NCI-H1417 treated with DMSO at 0.1 percent for 48 hours (cell line): Measurements from ENCODE around the gene SOX8.

Experiments
- DNase-seq: peaks from one replicate; lab custom pipeline; 2025; lab: John Stamatoyannopoulos, UW

Gene SOX8

GRCh38 chr16:988471-989353 is 7.1 kb downstream of the SOX8 start:
- no peak for DNase-seq

DNA sequence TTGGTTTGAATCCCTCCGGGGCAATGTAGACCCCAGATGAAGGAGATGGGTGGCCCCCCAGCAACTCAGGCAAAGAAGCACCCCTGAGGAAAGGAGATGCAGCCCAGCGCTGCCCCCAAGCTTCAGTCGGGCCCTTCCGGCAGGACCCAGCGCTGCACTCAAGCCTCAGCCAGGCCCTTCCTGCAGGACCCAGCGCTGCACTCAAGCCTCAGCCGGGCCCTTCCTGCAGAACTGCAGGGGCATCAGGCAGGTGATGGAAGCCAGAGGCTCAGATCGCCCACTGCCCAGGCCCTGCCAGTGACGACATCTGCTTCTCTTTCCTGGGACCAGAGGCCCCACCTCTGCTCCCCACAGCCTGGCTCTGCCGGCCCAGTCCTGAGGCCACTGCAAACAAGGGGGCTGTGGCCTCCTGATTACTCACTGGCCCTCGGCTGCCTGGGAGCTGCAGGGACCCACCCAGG is 7.8 kb downstream of the SOX8 start:
- no peak for DNase-seq

DNA sequence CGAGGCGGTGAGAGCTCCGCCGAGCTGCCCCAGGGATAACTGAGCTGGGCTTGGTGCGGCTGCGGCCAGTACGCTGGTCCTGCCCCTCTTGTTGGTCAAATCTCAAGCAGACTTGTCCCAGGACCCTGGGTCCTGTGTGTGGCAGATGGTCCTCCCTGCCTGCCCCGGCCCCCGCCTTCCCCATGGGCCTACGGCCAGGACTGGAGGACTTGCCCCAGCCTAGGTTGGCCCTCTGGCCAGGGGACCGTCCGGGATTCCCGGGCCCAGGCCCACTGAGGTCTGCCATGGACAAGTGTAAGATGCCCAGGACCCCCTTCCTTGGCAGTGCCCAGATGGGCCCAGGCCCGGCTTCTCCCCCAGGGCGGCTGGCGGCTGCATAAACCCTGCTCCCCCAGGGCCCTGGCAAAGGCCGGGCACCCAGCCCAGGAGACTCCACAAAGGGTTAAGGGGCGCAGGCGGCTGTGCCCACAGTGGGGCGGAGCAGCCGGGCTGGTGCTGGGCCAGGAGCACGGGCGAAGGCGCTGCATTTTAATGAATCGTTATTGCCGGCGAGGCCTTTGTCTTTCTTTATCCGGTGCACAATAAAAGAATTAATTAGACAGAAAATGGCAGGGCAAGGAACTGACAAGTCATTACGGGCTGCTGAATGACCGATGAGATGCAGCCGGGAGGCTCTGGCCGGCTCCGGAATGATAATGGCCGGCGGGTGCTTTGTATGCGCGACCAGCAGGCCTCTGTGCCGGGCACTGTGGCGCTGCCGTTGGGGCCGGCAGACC is 9.1 kb downstream of the SOX8 start:
- no peak for DNase-seq

- no peak for DNase-seq
These were observed 9.8 kb downstream of the SOX8 start for GRCh38 chr16:991345-991744.

- DNase-seq: no peak
These were observed 10.2 kb downstream of the SOX8 start for GRCh38 chr16:991773-992172.

GRCh38 chr16:993731-994130 is 12.2 kb downstream of the SOX8 start:
- DNase-seq: no peak

GRCh38 chr16:995087-995486 is 13.5 kb downstream of the SOX8 start:
- DNase-seq: no peak

GRCh38 chr16:995783-996182 is 14.2 kb downstream of the SOX8 start:
- no peak for DNase-seq

DNA sequence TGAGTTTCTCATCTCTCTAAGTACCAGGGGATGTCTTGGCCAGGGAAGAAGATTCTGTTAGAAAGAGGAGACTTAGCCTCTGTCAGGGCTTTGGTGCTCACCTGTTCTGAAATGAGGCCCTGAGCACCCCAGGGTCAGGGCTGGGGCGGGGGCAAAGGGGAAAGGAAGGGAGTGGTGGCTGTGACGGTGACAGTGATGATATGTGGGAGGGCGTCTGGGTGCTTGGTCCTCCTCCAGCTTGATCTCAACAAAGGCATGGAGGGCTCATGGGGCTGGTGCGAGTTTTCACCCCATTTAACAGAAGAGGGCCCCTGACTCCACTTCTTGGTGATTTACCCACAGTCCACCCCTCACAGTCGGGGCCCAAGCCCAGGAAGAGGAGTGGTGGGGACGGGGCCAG is 15.1 kb downstream of the SOX8 start:
- no peak for DNase-seq

DNA sequence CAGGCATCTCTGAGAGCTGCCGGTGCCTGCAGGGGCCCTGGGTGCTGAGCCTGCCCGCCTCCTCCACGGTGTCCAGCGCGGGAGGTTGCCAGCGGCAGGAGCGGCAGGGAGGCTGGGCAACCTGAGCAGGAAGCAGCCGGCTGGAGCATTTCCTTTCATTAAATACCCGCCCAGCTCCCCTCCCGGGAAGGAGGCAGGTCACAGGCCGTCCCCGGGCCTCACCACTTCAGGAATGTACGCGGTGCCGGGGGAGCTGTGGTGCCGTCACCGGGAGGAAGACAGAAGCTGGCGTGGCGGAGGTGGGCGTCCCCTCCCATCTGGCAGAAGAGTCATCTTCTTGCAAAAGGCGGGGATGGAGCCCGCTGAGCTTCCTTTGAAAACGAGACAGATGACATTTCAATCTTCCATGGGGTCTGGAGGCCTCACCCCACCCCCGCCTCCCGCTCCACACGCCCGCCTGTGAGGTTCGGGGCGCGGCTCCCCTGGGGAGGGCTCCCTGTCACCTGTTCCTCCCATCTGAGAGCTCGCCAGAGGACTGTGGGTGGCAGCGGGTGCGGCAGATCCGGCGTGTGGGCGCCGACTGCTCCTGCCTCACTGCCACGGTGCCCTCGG is 16.0 kb downstream of the SOX8 start:
- no peak for DNase-seq

DNA sequence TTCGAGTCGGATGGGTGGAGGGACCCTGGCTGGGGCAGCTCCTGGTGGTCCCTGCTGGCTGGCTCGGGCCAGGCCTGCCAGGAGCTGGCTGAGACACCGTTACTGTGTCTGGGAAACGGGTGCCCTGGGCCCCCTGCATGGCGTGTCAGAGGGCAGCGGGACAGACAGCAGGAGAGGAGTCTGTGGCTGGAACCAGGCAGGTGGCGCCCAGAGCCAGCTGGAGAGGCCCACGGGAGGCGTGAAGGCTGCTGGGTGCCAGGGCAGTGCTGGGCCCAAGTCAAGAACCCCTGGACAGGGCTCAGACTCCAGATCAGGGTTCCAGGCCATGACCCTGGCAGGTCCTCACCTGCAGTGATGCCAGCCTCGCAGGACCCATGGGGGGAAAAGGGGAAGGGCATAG is 16.6 kb downstream of the SOX8 start:
- no peak for DNase-seq

- DNase-seq: no peak
These were observed 17.0 kb downstream of the SOX8 start for GRCh38 chr16:998615-999014.

DNA sequence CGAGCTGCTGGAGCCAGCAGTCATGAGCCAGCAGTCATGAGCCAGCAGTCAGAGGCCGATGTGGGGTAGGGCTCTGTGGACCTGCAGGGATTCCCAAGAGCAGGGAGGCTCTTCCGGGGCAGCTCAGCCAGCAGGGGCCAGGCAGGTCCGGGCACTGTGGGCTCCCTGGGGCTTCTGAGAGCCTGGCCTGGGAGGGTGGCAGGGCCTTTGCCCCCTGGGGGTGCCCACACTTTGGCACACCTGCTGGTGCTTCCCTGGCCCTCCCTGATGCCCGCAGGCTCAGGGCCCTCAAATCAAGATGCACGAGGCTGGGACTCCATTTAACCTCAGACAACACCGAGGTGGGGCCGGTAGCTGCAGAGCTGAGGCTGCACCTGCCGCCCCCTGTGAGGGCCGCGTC is 18.1 kb downstream of the SOX8 start:
- DNase-seq: no peak

DNA sequence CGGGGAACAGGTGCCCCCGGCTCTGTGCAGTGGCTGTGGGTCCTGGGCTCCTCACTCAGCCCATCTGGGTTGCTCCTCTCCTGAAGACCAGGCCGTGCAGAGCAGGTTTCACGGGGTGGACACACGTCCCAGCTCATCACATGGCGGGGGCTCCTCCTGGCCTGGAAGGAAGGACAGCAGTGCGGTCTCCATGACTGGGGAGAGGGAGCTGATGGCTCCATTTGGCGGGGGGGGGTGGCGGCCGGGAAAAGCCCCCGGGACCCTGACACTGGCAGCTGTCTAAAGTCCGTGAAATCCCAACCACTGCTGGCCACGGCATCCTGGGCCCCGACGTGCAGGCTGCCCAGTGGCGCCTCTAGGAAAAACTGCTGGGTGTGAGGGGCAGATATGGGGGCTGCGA is 19.0 kb downstream of the SOX8 start:
- DNase-seq: no peak

- DNase-seq: no peak
These were observed 19.5 kb downstream of the SOX8 start for GRCh38 chr16:1001096-1001495.

DNA sequence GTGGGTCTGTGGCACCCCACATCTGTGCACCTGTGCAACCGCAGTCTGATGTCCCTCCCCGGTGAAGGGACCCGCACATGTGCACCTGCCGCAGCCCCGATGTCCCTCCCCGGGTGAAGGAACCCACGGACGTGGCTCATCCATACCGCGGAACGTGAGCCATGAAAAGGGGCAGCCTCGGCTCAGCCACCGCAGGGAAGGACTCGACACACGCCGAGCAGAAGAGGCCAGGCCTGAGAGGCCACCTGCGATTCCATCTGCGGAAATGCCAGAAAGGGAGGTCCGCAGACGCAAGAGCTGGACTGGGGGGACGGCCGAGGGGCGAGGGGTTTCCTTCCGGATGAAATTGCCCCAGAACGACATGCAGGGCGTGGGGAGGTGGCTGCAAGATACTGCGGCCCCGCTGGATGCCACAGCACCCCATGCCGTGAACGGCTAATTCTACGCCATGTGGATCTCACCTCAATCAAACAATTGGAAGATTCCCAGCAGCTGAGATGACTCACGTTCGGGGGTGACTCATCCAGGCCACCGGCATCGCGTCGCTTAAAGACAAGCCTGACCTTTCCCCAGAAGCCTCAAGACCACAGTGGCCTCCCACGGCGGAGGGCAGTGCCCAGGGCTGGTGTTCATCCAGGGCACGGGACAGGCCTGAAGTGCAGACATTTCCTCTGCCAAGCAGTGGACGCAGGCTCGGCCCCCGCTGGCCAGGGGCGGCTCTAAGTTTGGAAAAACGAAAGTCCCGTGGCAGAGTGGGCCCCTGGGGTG is 21.0 kb downstream of the SOX8 start:
- no peak for DNase-seq

- no peak for DNase-seq
These were observed 22.1 kb downstream of the SOX8 start for GRCh38 chr16:1003391-1004347.

DNA sequence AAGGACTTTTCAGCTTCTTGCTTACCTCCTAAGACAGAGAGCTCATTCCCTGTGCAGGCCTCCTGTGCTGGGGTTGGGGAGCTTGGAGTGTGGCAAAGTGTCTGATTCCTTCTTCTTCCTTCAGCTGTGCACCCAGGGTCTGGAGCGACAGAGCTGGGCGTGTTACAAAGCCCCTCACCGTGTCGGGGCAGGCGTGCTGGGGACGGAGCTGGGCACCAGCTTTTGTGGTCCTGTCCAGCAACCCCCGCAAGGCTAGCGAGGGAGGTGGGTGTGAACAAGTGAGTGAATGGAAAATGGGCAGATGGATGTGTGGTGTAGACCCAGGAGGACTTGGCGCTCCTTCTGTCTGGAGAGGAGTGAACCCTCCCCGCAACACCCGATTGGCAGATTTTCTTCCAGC is 23.7 kb downstream of the SOX8 start:
- no peak for DNase-seq

DNA sequence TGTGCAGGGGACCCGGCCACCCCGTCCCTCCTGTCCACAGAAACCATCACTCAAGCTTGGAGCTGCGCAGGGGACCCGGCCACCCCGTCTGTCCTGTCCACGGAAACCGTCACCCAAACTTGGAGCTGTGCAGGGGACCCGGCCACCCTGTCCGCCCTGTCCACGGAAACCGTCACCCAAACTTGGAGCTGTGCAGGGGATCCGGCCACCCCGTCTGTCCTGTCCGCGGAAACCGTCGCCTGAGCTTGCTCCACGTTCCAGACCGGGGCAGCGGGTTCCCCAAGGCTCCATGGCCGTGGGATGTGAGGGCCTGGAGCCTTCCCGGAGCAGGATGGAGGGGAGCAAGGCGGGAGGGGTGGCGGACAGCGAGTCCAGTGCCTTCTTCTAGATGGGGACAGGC is 25.2 kb downstream of the SOX8 start:
- no peak for DNase-seq

- no peak for DNase-seq
These were observed 25.8 kb downstream of the SOX8 start for GRCh38 chr16:1007284-1007850.

DNA sequence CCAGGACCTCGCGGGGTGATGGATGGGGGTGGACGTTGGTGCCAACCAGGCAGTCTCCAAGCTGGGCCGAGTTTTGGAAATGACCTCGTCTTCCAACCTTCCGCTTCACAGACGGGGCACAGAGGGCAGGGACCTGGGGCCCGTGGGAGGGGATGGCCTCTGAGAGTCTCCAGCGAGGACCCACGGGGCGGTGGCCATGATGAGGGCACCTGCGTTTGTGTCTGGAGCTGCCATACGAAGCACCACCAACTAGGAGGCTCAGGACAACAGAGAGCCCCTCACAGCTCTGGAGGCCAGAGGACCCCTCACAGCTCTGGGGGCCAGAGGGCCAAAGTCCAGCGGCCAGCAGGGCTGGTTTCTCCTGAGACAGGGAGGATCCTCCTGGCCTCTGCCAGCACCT is 26.5 kb downstream of the SOX8 start:
- no peak for DNase-seq
